DMS153 (cell line): ENCODE results near the gene SNX1.
"Not testable (repeated sequence)": the region's sequence is repeated elsewhere in the genome, so short reads cannot be mapped to it uniquely, and the experiment has no call there.

Experiments used
- DNase-seq: peaks from one replicate; lab custom pipeline; 2025; lab: John Stamatoyannopoulos, UW

SNX1 gene

GRCh38 chr15:64112904-64113303 is 17.1 kb downstream of the SNX1 start:
- DNase-seq: no peak

GRCh38 chr15:64117759-64118487 is 22.1 kb downstream of the SNX1 start:
- no peak for DNase-seq

GRCh38 chr15:64120322-64120721 is 24.5 kb downstream of the SNX1 start:
- not testable (repeated sequence) for DNase-seq

GRCh38 chr15:64121614-64122013 is 25.8 kb downstream of the SNX1 start:
- DNase-seq: no peak

- no peak for DNase-seq
Observed at GRCh38 chr15:64122444-64122843, 26.7 kb downstream of the SNX1 start.

- no peak for DNase-seq
Observed at GRCh38 chr15:64122936-64123351, 27.2 kb downstream of the SNX1 start.

- no peak for DNase-seq
Observed at GRCh38 chr15:64125978-64126377, 30.2 kb downstream of the SNX1 start.

- DNase-seq: no peak
Observed at GRCh38 chr15:64127521-64128270, 31.9 kb downstream of the SNX1 start.

GRCh38 chr15:64130159-64130558 is 34.4 kb downstream of the SNX1 start:
- DNase-seq: no peak

- DNase-seq: no peak
Observed at GRCh38 chr15:64131547-64131946, 35.8 kb downstream of the SNX1 start.

GRCh38 chr15:64132217-64132616 is 36.4 kb downstream of the SNX1 start:
- DNase-seq: no peak

- no peak for DNase-seq
Observed at GRCh38 chr15:64133623-64134344, 38.0 kb downstream of the SNX1 start.

GRCh38 chr15:64134345-64134829 is 38.6 kb downstream of the SNX1 start:
- no peak for DNase-seq

- no peak for DNase-seq
Observed at GRCh38 chr15:64136347-64136746, 40.6 kb downstream of the SNX1 start.

- DNase-seq: no peak
Observed at GRCh38 chr15:64137226-64137833, 41.5 kb downstream of the SNX1 start.

GRCh38 chr15:64138331-64138941 is 42.7 kb downstream of the SNX1 start:
- no peak for DNase-seq

GRCh38 chr15:64141798-64142512 is 46.2 kb downstream of the SNX1 start:
- no peak for DNase-seq

- DNase-seq: no peak
Observed at GRCh38 chr15:64143276-64143675, 47.5 kb downstream of the SNX1 start.

- DNase-seq: no peak
Observed at GRCh38 chr15:64144192-64144564, 48.4 kb downstream of the SNX1 start.

GRCh38 chr15:64144565-64145281 is 48.9 kb downstream of the SNX1 start:
- DNase-seq: no peak

GRCh38 chr15:64146041-64146440 is 50.3 kb downstream of the SNX1 start:
- no peak for DNase-seq
